Fibroblast of skin of right quadriceps (primary cell): ENCODE results near the gene LTBP3.

Experiments used
- DNase-seq: peaks from one replicate; pipeline ENCODE4 v3.0.0-alpha.2; 2013

The LTBP3 gene

GRCh38 chr11:65585396-65586246 lies 27.5 kb upstream of the LTBP3 start:
- no peak for DNase-seq

- DNase-seq = no peak
These were observed 26.6 kb upstream of the LTBP3 start for GRCh38 chr11:65584723-65585171.

- DNase-seq = no peak
These were observed 25.9 kb upstream of the LTBP3 start for GRCh38 chr11:65584106-65584505.

- DNase-seq = no peak
These were observed 25.4 kb upstream of the LTBP3 start for GRCh38 chr11:65583589-65583988.

GRCh38 chr11:65581928-65582327 lies 23.8 kb upstream of the LTBP3 start:
- DNase-seq = no peak

GRCh38 chr11:65580756-65581155 lies 22.6 kb upstream of the LTBP3 start:
- no peak for DNase-seq

GRCh38 chr11:65580031-65580692 lies 22.0 kb upstream of the LTBP3 start:
- DNase-seq = no peak

GRCh38 chr11:65579291-65579690 lies 21.1 kb upstream of the LTBP3 start:
- no peak for DNase-seq

GRCh38 chr11:65578667-65579066 lies 20.5 kb upstream of the LTBP3 start:
- DNase-seq = no peak

GRCh38 chr11:65578134-65578533 lies 20.0 kb upstream of the LTBP3 start:
- DNase-seq = no peak

- DNase-seq = no peak
These were observed 19.6 kb upstream of the LTBP3 start for GRCh38 chr11:65577756-65578109.

GRCh38 chr11:65576867-65577755 lies 19.0 kb upstream of the LTBP3 start:
- peak; percentile 43 for DNase-seq

- DNase-seq = no peak
These were observed 18.2 kb upstream of the LTBP3 start for GRCh38 chr11:65576232-65576866.

GRCh38 chr11:65575568-65576231 lies 17.5 kb upstream of the LTBP3 start, which contains the start of gene EHBP1L1:
TSS of gene EHBP1L1 (plus strand) at chr11:65576053. CDS start at chr11:65576303, 250 bp downstream.
- DNase-seq = no peak

GRCh38 chr11:65574811-65575567 lies 16.8 kb upstream of the LTBP3 start:
- no peak for DNase-seq

- DNase-seq = peak; percentile 94
These were observed 16.1 kb upstream of the LTBP3 start for GRCh38 chr11:65574109-65574810.

GRCh38 chr11:65573391-65574079 lies 15.4 kb upstream of the LTBP3 start:
- no peak for DNase-seq

- DNase-seq = peak; percentile 87
These were observed 14.3 kb upstream of the LTBP3 start, which contains the start of gene FAM89B for GRCh38 chr11:65572356-65573051. TSS of gene FAM89B (plus strand) at chr11:65572538. CDS start at chr11:65572670, 132 bp downstream.

- peak; percentile 56 for DNase-seq
These were observed 13.8 kb upstream of the LTBP3 start for GRCh38 chr11:65571940-65572339.
